ENCODE data around the gene PRSS56.

PRSS56 gene

DNA sequence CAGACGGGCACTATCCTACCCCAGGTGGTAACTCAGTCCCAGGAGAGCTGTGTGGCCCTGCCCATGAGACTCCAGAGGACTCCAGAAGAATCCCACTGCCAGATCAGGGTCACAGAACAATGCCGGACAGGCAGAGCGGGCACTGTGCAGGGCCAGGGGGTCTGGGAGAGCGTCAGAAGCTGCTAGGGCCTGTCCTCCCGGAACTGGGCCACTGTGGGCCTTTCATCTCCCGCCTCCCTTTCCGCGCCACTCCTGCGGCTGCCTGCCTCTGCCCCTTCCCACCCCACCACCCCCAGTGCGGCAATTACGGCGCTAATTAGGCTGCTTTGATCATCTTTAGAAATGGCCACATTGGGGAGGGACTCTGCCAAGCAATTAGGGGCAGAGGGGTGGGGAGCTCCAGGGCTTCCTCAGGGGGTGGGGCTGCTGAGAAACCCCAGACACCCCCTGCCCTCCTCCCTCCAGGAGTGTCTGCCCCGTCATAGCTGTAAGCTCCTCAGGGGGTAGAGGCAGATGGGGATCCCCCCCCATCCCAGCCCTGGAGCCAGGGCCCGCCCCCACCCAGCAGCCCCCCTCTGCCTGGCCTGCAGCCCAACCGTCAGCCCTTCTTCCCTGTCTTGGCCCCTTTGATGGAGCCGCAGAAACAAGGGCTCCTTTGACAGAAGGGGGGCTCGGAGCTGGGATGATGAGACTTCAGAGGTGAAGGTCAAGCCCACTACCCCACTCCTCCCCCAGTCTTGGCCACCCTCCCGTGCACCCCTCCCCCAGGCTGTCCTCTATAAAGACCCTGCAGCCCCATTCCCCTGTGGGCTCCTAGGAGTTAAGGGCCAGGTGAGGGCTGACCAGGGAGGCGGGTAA lies at the start of gene PRSS56:
PRSS56 (plus strand) TSS at position 808 of the 858 bp plus-strand sequence. CDS start 211 bp downstream, outside the sequence.
- in situ Hi-C loops (cut with MboI; ENCODE audit: low pct_unique_long_range_greater_than_20kb, low sequenced_read_pairs), result no loop called here
- no peak for DNase-seq

DNA sequence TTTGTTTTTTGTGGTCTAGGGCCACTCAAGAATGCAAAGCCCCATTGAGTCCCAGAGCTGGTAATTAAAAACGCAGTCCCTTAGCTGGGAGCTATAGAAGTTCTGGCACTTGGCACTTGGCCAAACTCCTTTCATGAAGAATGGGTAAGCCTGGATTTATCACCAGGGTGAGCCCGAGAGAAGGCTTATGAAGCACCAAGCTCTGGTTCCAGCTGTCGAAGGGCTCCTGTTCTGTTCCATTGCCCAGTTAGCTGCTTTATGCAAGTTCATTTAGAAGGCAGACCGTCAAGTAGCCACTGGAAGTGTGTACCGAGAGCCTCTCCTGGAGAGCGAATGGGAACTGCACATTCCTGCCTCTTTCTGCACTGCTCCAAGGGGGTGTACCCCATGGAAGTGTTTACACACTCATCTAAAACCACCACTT lies 46.7 kb upstream of the PRSS56 start:
- in situ Hi-C loops (cut with MboI; ENCODE audit: low pct_unique_long_range_greater_than_20kb, low sequenced_read_pairs), result no loop called here

DNA sequence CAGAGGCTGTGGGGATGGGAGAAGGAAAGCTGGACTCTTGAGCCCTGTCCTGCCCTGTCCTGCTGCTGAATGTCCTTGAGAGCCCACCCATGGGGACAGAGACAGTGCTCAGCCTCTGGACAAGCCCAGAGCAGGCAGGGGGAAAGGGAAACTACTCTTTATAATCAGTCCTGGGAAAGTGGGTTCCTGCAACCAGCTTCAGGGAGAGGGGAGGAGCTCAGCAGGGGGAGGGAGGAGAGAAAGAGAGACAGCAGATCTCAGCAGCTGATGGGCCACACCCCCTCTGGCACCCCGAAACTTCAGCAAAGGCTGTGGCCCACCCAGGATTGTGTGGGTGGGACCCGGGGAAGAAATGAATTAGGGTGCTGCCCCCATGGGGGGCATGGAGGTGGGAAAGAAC lies 44.1 kb upstream of the PRSS56 start:
- in situ Hi-C loops (cut with MboI; ENCODE audit: low pct_unique_long_range_greater_than_20kb, low sequenced_read_pairs), result no loop called here
- no peak for DNase-seq

More for the DNA sequence above, 46.7 kb upstream of the PRSS56 start:
- DNase-seq, result no peak

DNA sequence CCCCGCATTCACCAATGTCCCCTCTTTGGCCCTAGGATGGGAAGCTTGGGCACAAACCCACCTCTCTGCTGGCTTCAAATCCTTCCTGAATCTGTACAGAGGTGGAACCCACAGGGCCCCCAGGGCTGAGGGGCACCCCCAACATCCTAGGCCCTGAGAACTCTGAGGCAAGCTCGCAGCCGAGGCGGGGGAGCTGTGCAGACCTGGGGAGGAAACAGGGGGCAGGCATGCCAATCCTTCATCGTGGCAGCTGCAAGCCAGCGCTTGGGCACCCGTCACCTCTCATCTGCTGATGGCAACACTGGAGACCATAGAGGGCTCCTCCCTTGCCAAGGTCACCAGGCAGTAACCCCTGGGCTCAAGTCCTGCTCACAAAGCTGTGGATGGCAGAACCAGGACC lies 43.4 kb upstream of the PRSS56 start:
- in situ Hi-C loops (cut with MboI; ENCODE audit: low pct_unique_long_range_greater_than_20kb, low sequenced_read_pairs), result no loop called here
- no peak for DNase-seq

- in situ Hi-C loops (cut with MboI; ENCODE audit: low pct_unique_long_range_greater_than_20kb, low sequenced_read_pairs), result no loop called here
These were observed 42.3 kb upstream of the PRSS56 start for GRCh38 chr2:232477751-232478510.

DNA sequence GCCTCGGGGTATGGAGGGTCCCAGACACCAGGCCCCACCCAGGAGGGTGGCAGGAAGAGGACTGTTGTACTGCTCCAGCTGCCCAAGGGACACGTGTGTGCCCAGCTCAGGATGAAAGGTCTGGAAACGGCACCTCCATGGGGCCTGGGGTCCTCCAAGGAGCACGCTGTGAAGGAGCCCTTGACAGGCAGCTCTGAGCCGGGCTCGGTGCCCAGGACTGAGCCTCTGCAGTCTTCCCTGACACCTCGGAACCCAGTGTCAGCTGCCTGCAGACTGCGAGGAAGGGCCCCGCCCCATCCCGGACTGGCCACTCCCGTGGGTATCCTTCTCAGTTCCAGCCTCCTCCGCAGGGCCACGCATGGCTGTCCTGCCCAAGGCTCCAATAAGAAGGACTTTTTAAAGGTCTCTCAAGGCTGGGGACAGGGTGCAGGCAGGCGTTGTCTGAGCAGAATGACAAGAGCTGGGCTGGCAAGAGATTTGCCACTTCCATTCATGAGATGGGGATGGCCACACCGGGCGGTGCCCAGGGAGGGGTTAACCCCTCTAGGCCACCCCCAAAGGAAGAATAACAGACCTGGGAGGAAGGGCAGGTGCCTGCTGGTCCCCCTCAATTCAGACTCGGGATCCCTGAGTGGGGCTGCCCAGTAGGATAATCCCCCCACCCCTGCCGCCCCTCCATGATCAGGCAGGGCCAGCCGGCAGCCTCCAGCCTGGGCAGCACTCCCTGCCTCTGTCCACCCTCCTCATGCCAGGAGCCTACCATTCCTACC lies 41.4 kb upstream of the PRSS56 start:
- no peak for DNase-seq
- in situ Hi-C loops (cut with MboI; ENCODE audit: low pct_unique_long_range_greater_than_20kb, low sequenced_read_pairs), result no loop called here

More at GRCh38 chr2:232477751-232478510, 42.3 kb upstream of the PRSS56 start:
- DNase-seq, result no peak

DNA sequence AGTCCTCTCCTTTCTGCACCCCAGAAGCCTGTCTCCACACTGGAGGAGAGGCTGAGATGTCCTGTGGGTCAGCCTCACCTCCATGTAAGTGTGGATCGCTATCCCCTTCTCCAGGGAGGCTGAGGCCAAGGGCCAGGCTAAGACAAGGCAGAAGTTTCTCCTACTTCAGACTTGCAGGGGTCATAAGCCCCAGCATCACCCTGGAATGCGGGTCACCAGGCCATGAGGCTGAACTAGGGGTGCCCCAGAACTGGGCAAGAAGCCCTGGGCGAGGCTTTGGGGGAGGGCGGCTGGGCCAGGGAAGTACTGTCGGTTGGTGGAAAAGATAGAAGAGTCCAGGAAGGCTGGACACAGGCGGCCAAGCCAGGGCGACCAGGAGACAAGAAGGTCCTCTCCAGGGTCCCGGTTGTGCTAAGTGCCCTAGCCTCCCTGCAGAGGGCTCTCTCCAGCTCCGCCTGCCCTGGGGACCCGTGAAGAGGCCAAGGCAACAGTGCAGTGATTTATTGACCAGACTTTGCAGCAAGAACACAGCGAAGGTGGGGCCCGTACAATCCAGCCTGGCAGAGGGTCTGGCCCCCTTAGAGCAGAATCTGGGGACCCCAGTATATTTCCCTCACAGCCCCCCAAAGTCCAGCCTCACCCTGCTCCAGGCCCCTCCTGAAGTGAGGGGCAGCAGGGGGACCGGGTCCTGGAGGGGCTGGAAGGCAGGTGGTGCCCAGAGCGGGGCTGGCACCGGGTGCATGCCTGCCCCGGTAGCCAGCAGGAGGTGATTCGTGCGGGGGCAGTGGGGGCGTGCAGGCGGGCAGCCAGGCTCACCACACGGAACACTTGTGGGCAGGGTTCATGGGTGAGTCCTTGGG lies 40.6 kb upstream of the PRSS56 start:
- in situ Hi-C loops (cut with MboI; ENCODE audit: low pct_unique_long_range_greater_than_20kb, low sequenced_read_pairs), result no loop called here
- DNase-seq, result no peak

DNA sequence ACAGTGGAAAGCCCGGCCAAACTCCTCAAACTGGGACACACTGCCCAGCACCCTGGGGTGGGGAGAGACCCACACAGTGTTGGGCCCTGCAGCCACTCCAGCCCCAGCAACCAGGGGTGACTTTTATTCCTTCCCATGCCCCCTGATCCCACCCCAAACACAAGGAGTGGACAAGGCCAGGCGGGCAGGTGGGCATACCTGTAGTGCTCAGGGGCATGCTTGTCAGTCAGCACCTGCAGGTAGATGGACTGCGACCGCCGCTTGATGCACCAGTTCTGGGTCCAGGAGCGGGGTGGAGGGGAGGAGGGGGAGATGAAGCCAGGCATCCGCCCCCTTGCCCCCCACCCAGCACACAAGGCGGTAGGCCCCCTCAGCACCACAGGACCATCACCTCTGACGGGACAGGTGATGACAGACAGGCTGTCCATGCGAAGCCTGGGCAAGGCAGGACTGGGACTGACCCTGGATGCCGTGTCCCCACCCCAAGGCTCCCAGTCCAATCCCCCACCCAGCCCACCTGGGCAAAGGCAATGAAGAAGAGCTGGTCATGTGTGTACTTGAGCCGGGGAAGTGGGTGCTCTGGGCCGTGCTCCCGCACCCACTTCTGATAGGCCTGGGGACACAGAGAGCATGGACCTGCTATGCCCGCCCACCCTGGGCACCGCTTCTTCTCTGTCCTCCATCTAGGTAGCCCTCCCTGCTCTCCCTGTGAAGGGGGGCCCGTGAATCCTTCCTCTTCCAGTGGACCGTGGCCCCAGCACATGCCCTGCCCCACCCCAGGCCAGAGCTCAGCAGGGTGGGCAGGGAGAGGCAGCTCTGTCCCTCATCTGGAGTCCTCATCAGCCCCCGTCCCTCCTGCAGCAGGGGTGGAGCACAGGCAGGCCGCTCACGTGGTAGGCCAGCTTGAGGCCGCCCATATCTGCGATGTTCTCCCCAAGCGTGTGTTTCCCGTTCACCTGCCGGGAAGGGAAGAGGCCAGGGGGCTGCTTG lies 39.7 kb upstream of the PRSS56 start:
- in situ Hi-C loops (cut with MboI; ENCODE audit: low pct_unique_long_range_greater_than_20kb, low sequenced_read_pairs), result no loop called here
- DNase-seq, result no peak

DNA sequence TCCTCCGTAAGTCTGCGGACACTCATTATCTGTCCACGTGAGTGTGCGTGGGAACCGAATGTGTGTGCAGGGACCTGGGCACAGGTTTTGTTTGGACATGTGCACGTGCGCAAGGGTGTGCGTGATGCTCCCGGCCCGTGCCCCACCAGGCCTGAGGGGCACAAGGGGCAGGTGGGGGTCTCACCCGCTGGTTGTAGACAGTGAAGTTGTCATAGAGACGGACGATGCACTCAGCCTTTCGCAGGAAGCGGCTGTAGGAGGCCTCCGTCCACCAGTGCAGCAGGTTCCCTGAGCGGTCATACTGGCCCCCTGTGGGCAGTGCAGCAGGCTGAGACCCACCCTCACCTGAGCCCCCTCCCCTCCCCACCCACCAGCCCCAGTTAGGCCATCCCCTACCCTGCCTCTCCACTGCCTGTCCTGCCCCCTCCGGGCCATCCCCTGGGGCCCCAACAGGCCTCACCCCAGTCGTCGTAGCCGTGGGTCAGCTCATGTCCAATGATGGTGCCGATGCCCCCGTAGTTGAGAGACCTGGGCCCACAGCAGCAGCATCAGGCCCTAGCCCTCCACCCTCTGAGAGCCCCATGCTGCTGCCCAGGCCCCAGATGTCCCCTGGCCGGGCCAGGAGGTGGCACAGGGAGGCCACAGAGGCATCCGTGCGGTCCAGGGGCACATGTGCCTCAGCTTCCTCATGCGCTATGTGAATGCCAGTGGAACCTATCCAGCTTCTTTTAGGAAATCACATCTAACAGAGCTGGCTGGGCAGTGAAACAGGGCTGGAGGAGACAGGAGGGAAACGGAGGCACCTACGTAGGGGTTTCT lies 38.7 kb upstream of the PRSS56 start:
- in situ Hi-C loops (cut with MboI; ENCODE audit: low pct_unique_long_range_greater_than_20kb, low sequenced_read_pairs), result no loop called here
- DNase-seq, result no peak

- no peak for DNase-seq
- in situ Hi-C loops (cut with MboI; ENCODE audit: low pct_unique_long_range_greater_than_20kb, low sequenced_read_pairs), result no loop called here
These were observed 37.6 kb upstream of the PRSS56 start for GRCh38 chr2:232482301-232483238.

DNA sequence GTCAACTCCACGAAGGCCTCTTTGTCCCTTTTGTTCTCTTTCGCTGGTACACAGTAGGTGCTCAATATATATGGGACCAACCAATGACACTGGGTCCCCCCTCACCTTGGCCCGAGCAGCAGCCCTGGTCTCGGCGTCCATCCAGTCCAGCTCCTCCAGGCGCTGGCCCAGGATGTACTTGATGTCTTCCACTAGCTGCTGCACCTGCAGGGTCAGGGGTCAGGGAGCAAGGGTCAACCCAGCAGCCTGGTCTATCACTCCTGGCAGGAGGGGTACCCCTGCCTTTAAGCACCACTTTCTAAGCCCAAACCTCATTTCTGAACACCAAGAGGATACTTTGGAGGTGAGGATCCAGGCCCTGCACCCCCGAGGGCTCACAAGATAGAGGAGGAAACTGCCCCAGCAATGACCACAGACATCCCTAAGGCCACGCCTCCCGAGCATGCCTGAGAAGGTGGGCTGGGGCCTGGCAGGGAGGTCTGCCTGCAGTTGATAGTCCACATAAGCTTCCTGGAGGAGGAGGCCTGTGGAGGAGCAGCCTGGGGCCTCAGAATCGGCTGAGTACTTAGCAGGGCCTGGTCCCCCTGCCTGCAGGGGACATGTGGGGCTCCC lies 36.8 kb upstream of the PRSS56 start:
- in situ Hi-C loops (cut with MboI; ENCODE audit: low pct_unique_long_range_greater_than_20kb, low sequenced_read_pairs), result no loop called here
- DNase-seq, result no peak

- in situ Hi-C loops (cut with MboI; ENCODE audit: low pct_unique_long_range_greater_than_20kb, low sequenced_read_pairs), result no loop called here
- no peak for DNase-seq
These were observed 36.1 kb upstream of the PRSS56 start for GRCh38 chr2:232483923-232484627.

GRCh38 chr2:232484628-232485347 lies 35.4 kb upstream of the PRSS56 start:
- in situ Hi-C loops (cut with MboI; ENCODE audit: low pct_unique_long_range_greater_than_20kb, low sequenced_read_pairs), result no loop called here
- no peak for DNase-seq

DNA sequence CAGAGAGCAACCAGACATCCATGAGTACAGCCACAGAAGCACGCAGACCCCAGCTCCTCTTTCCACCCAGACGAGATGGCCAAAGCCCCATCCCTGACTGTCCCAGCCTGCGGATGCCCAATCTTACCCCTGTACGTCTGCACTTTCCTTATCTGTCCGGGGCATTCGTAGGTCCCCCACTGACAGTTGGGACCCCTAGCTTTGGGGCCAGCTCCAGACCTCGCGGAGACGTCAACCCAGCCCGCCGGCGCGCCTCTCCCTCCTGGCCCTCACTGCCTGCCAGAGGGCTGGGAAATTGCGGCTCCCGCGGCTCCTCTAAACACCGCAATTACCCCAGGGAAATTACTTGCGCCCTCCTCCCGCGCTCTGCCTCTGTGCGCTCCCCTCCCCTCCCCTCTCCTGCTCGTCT lies 34.8 kb upstream of the PRSS56 start:
- DNase-seq, result no peak
- in situ Hi-C loops (cut with MboI; ENCODE audit: low pct_unique_long_range_greater_than_20kb, low sequenced_read_pairs), result no loop called here
